ENCODE measurements around the gene BAG5. TPM values are rescaled to one million over a fixed set of nuclear protein-coding genes. Genes with fewer than 3 reads are reported as not detected.
A peak's percentile ranks its signal among the peaks of the same experiment; 100 is the strongest.

BAG5 gene
- total and polyA plus RNA-seq, 2 of the 8 experiments (the other 6 are each of a cell fraction or from before 2014, with no cell fraction given) = 7.4 to 29.5 TPM

GRCh38 chr14:103530390-103530789 lies 32.1 kb downstream of the BAG5 start (continued):
- no peak for TF ChIP-seq ATF2 (IDR thresholded peaks at IDR 0.05; ENCODE audit: low read length)
- TF ChIP-seq SP4 (IDR thresholded peaks at IDR 0.05; ENCODE audit: low read length) = no peak
- TF ChIP-seq KDM4A (IDR thresholded peaks at IDR 0.05; ENCODE audit: low read depth, low read length, severe bottlenecking) = no peak
- TF ChIP-seq KDM1A (IDR thresholded peaks at IDR 0.05; ENCODE audit: borderline replicate concordance, low read length) = no peak
- no peak for TF ChIP-seq EGR1 (IDR thresholded peaks at IDR 0.05; ENCODE audit: borderline replicate concordance, low read depth, low read length)
- no peak for TF ChIP-seq CHD1 (IDR thresholded peaks at IDR 0.05; ENCODE audit: low read depth, low read length)
- peak; percentile 39; the same call in 1 of the 2 replicates for TF ChIP-seq MAX (IDR thresholded peaks at IDR 0.05)
- no peak for TF ChIP-seq CHD2 (IDR thresholded peaks at IDR 0.05; ENCODE audit: low read length)
- no peak for TF ChIP-seq FOSL1 (IDR thresholded peaks at IDR 0.05; ENCODE audit: insufficient read depth, low read depth, low read length)
- TF ChIP-seq TAF7 (optimal IDR thresholded peaks at IDR 0.05; ENCODE audit: borderline replicate concordance, low read depth, low read length) = no peak
- no peak for TF ChIP-seq E2F6 (IDR thresholded peaks at IDR 0.05)
- peak; percentile 74 for TF ChIP-seq SAP30 (IDR thresholded peaks at IDR 0.05; ENCODE audit: insufficient read depth, insufficient replicate concordance, low read length)
- no peak for TF ChIP-seq NRF1 (IDR thresholded peaks at IDR 0.05; ENCODE audit: low read depth, low read length)
- no peak for TF ChIP-seq ZNF274 (IDR thresholded peaks at IDR 0.05; ENCODE audit: borderline replicate concordance, extremely low read depth, low read length)
- TF ChIP-seq EP300 (IDR thresholded peaks at IDR 0.05; ENCODE audit: borderline replicate concordance in 1 of 2, low read depth in 2 of 2, low read length in 2 of 2) = no peak
- TF ChIP-seq SIN3A (conservative IDR thresholded peaks at IDR 0.05 in 1 of 2, IDR thresholded peaks at IDR 0.05 in 1 of 2; ENCODE audit: low read depth in 1 of 2, low read length in 2 of 2) = peak; percentile 95 to 96
- TF ChIP-seq RBBP5 (IDR thresholded peaks at IDR 0.05; ENCODE audit: borderline replicate concordance, low read depth, low read length) = no peak

Measured in H1 (cell line).